ENCODE data around the gene ZNF593OS.

- peak; percentile 15 for TF ChIP-seq CTCF (IDR thresholded peaks at IDR 0.05; ENCODE audit: poor library complexity)
- no peak for TF ChIP-seq EZH2 (IDR thresholded peaks at IDR 0.05; ENCODE audit: borderline replicate concordance)
- no peak for TF ChIP-seq EZH2phosphoT487 (IDR thresholded peaks at IDR 0.05; ENCODE audit: low read depth, severe bottlenecking, unreplicated experiment)
Measured at GRCh38 chr1:26161415-26162219, 10.0 kb downstream of the ZNF593OS start.
